GM12878 (cell line): ENCODE results near the gene SLC18A3. TPM values are rescaled to one million over a fixed set of nuclear protein-coding genes. Genes with fewer than 3 reads are reported as not detected.

ENCODE experiments used
- ATAC-seq: fragments of 200-7000 bp; cut with Tn5 transposase; 3 replicates; pipeline ENCODE4 v1.9.1; 2020; ENCODE audit warnings: mild to moderate bottlenecking, moderate library complexity
- BruUV-seq: library from RNA; stranded (reverse); fragments of 400-500 nt; replicated peaks from 2 replicates; lab custom pipeline; 2021; lab: Mats Ljungman, UMichigan
- CTCF ChIA-PET: fragments of 300-600 bp; sonication (Branson Sonifier 250); formaldehyde crosslinking; extraction: SDS; loops from one replicate; lab custom pipeline; 2021; ENCODE audit warnings: inconsistent platforms; lab: Yijun Ruan, JAX
- POLR2A ChIA-PET: fragments of 350-600 bp; formaldehyde crosslinking; extraction: SDS; loops from one replicate; lab custom pipeline; 2021; ENCODE audit warnings: inconsistent platforms; lab: Charles Lee
- RAD21 ChIA-PET: fragments of 300-600 bp; sonication (Branson Sonifier 250); formaldehyde crosslinking; loops from one replicate; lab custom pipeline; 2023; ENCODE audit warnings: antibody characterized with exemption; ENCODE audit not compliant: unreplicated experiment; lab: Charles Lee
- SMC1A ChIA-PET: fragments of 300-600 bp; sonication (Branson Sonifier 250); formaldehyde crosslinking; loops from one replicate; lab custom pipeline; 2023; ENCODE audit not compliant: unreplicated experiment, uncharacterized antibody; lab: Charles Lee
- DNase-seq: peaks from one replicate; pipeline ENCODE4 v3.0.0-alpha.2; 2011; ENCODE audit warnings: low read depth, low spot score
- FAIRE-seq: peaks from 3 replicates; lab custom pipeline; 2011; peaks lifted over from hg19 to GRCh38; lab: Jason Lieb, UNC
- H2AFZ ChIP-seq: 2 replicates; pipeline ENCODE4 v1.6.0; 2011; ENCODE audit warnings: low read depth, low read length, control low read depth; ENCODE audit not compliant: control insufficient read depth
- H3K27ac ChIP-seq: 2 replicates; pipeline ENCODE4 v1.5.1; 2011; ENCODE audit warnings: control low read depth; ENCODE audit not compliant: control insufficient read depth, insufficient read depth
- H3K27me3 ChIP-seq, 2 experiments: replicated peaks in 1 of 2; 2 replicates each; pipeline versions ENCODE4 v1.6.0 to v1.6.1; 2011; ENCODE audit warnings: low read length in 1 of 2; ENCODE audit not compliant: control insufficient read depth in 2 of 2, insufficient read depth in 2 of 2
- H3K36me3 ChIP-seq, 2 experiments: 2 replicates each; pipeline ENCODE4 v1.5.1; 2011; ENCODE audit warnings: low read length in 1 of 2; ENCODE audit not compliant: control insufficient read depth in 2 of 2, insufficient read depth in 2 of 2
- H3K4me1 ChIP-seq: 2 replicates; pipeline ENCODE4 v1.6.1; 2011; ENCODE audit warnings: mild to moderate bottlenecking, low read length, moderate library complexity, mixed read lengths; ENCODE audit not compliant: control insufficient read depth, insufficient read depth
- H3K4me2 ChIP-seq: 2 replicates; pipeline ENCODE4 v1.6.0; 2011; ENCODE audit warnings: control low read depth; ENCODE audit not compliant: control insufficient read depth, insufficient read depth
- H3K4me3 ChIP-seq: fragments of 200-600 bp; sonication (generic); 2 replicates; pipeline ENCODE4 v1.5.1; 2016
- H3K79me2 ChIP-seq: 2 replicates; pipeline ENCODE4 v1.6.0; 2011; ENCODE audit warnings: low read length; ENCODE audit not compliant: control insufficient read depth, insufficient read depth
- H3K9ac ChIP-seq: 2 replicates; pipeline ENCODE4 v1.8.0; 2011; ENCODE audit warnings: low read length, control low read depth, mixed read lengths; ENCODE audit not compliant: control insufficient read depth, insufficient read depth
- H3K9me3 ChIP-seq: replicated peaks from 3 replicates; pipeline ENCODE4 v1.5.1; 2011; ENCODE audit warnings: mild to moderate bottlenecking, low read length; ENCODE audit not compliant: control insufficient read depth, insufficient read depth
- H4K20me1 ChIP-seq: 2 replicates; pipeline ENCODE4 v1.6.0; 2011; ENCODE audit not compliant: control insufficient read depth, insufficient read depth
- E2F4 ChIP-seq: IDR thresholded peaks from 2 replicates; pipeline ENCODE4 v1.6.1; 2012; ENCODE audit warnings: low read depth, low read length, improper control_type of control experiment
- EGR1 ChIP-seq, 2 experiments: IDR thresholded peaks; 1 replicate in 1 of 2; 2 replicates in 1 of 2; pipeline ENCODE4 v1.6.1; 2011 to 2012; ENCODE audit warnings: low read depth in 2 of 2, low read length in 2 of 2, borderline replicate concordance in 1 of 2, mild to moderate bottlenecking in 1 of 2, moderate library complexity in 1 of 2
- GATAD2B ChIP-seq: fragments of 450-650 bp; conservative IDR thresholded peaks from 2 replicates; pipeline ENCODE4 v1.6.1; 2017; ENCODE audit warnings: low read depth, mild to moderate bottlenecking, moderate library complexity
- HDAC2 ChIP-seq: fragments of 200-600 bp; sonication (generic); IDR thresholded peaks from 2 replicates; pipeline ENCODE4 v1.6.1; 2017
- JUNB ChIP-seq: IDR thresholded peaks from 2 replicates; pipeline ENCODE4 v1.6.1; 2016; ENCODE audit warnings: antibody characterized with exemption, mild to moderate bottlenecking
- NFXL1 ChIP-seq: fragments of 450-650 bp; IDR thresholded peaks from 2 replicates; pipeline ENCODE4 v1.6.1; 2017; ENCODE audit warnings: antibody characterized with exemption, mild to moderate bottlenecking, borderline replicate concordance
- SMAD1 ChIP-seq: fragments of 450-650 bp; IDR thresholded peaks from 2 replicates; pipeline ENCODE4 v1.6.1; 2018; ENCODE audit warnings: mild to moderate bottlenecking, low read depth; ENCODE audit not compliant: partially characterized antibody
- STAT1 ChIP-seq: fragments of 450-650 bp; conservative IDR thresholded peaks from 2 replicates; pipeline ENCODE4 v1.6.1; 2014; ENCODE audit warnings: antibody characterized with exemption, mild to moderate bottlenecking
- WGBS: methylation state at CpG from one replicate; pipeline ENCODE4 v1.1.6; 2016; ENCODE audit warnings: low lambda C conversion rate; ENCODE audit not compliant: insufficient replicate concordance, insufficient coverage; ENCODE audit errors: missing lambda C conversion rate; 5-methylcytosine and 5-hydroxymethylcytosine counted together
- in situ Hi-C: fragments of 300-500 bp; cut with MboI; formaldehyde crosslinking; loops from 9 replicates; pipeline ENCODE4 v1.14.3; 2018; ENCODE audit warnings: mixed read lengths
- intact Hi-C: fragments of 100-400 bp; cut with micrococcal nuclease; formaldehyde crosslinking; loops from one replicate; pipeline ENCODE4 v1.14.2; 2022; ENCODE audit not compliant: unreplicated experiment
- polyA plus RNA-seq, 11 experiments: library from polyadenylated mRNA; depleted of rRNA in 4 of 11; unstranded in 6 of 11; stranded (reverse) in 5 of 11; fragments of >200 nt; fragmentation: Nextera tagmentation in 4 of 11; fragmentation: Illumina TruSeq in 1 of 11; extraction: Ambion mirVana in 4 of 11; extraction: Trizol in 1 of 11; gene quantifications; 1 replicate in 1 of 11; 2 replicates in 10 of 11; pipeline versions ENCODE4 v1.2.1 to v1.2.3, GENCODE V29; 2011 to 2016; ENCODE audit warnings: inconsistent platforms in 2 of 11, missing spikeins in 2 of 11, low read depth in 1 of 11
- total RNA-seq, 4 experiments: library from RNA; depleted of rRNA in 3 of 4; stranded (reverse); fragments of >200 nt in 3 of 4; fragmentation: Illumina TruSeq in 1 of 4; extraction: Trizol in 1 of 4; gene quantifications; 2 replicates each; pipeline versions ENCODE4 v1.2.1 to v1.2.3, GENCODE V29; 2013 to 2021

SLC18A3 gene
- total and polyA plus RNA-seq, 10 of the 15 experiments (the other 5 are each of a cell fraction or from before 2014, with no cell fraction given): not detected

DNA sequence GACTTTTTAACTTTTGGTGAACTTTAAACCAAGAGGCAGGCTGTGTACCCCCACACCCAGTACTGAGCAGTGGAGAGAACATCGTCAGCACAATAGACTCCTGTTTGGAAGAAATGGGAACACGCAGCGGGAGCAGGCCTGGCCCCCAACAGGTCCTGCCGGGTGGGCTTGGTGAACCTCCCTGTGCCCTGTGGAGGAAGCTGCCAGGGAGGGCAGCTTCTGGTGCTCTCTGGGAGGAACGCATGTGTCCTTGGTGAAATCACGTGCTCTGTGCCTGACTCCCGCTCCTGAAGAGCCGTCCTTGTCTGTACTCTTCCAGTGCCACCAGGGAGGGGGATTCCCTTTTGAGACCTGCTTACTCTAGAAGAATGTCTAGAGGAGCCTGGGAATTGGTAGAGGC, 35.3 kb downstream of the SLC18A3 start:
- ChIA-PET RAD21 (no interaction called here), SMC1A (no interaction called here), POLR2A (no interaction called here), CTCF (interaction anchor here (1.0 kb wide), 1 partner anchor 579 kb away, joined by 3 read pairs; no protein-coding TSS in a partner anchor)
- H3K4me3 ChIP-seq: no peak overlapping the region
- ATAC-seq (no peak), FAIRE-seq (no peak), DNase-seq (no peak)
- no peak overlapping the region for H3K27ac ChIP-seq
- intact Hi-C loops: no loop called here
- no peak overlapping the region for H3K9ac ChIP-seq
- no peaks in the 10 kb centered on the region for H3K36me3 ChIP-seq
- no peaks in the 10 kb centered on the region for H3K79me2 ChIP-seq
- no peaks in the 10 kb centered on the region; a peak in 1 of 4 replicates for H3K27me3 ChIP-seq
- no peak overlapping the region for H2AFZ ChIP-seq
- in situ Hi-C loops: no loop called here
- H3K4me2 ChIP-seq: no peak overlapping the region
- H4K20me1 ChIP-seq: no peaks in the 10 kb centered on the region
- no peaks in the 10 kb centered on the region for H3K4me1 ChIP-seq
- WGBS: 45% methylated on average over 8 of the region's 8 CpGs
- BruUV-seq: no TSS peak
- TF ChIP-seq SMAD1 (no peak), NFXL1 (no peak), EGR1 (IDR thresholded peaks at IDR 0.05; ENCODE audit: borderline replicate concordance in 1 of 2, low read depth in 2 of 2, low read length in 2 of 2) (no peak), JUNB (no peak), GATAD2B (no peak), HDAC2 (no peak), E2F4 (no peak), STAT1 (no peak)
- H3K9me3 ChIP-seq: no peaks in the 10 kb centered on the region
